K562 (cell line): ENCODE results near the gene CHPF2. TPM values are rescaled to one million over a fixed set of nuclear protein-coding genes. Genes with fewer than 3 reads are reported as not detected.

ENCODE experiments used
- ATF2 ChIP-seq: sonication (generic); formaldehyde crosslinking; IDR thresholded peaks from 2 replicates; pipeline ENCODE4 v1.8.1; 2022; ENCODE audit warnings: missing genetic modification reagents
- ATF6 ChIP-seq: sonication (generic); formaldehyde crosslinking; IDR thresholded peaks from 2 replicates; pipeline ENCODE4 v1.4.0; 2020; ENCODE audit warnings: mild to moderate bottlenecking, missing genetic modification reagents
- CBX5 ChIP-seq: IDR thresholded peaks from 2 replicates; pipeline ENCODE4 v1.6.1; 2014; ENCODE audit warnings: low read depth, borderline replicate concordance
- CBX8 ChIP-seq: fragments of 200-600 bp; sonication (generic); IDR thresholded peaks from 2 replicates; pipeline ENCODE4 v1.6.1; 2012; ENCODE audit warnings: borderline replicate concordance, mixed run types, low read depth, mild to moderate bottlenecking, moderate library complexity, mixed read lengths, low read length, control low read depth, inconsistent platforms; ENCODE audit not compliant: poor library complexity, severe bottlenecking; ENCODE audit errors: extremely low read depth
- NFRKB ChIP-seq: fragments of 450-650 bp; IDR thresholded peaks from 2 replicates; pipeline ENCODE4 v1.6.1; 2016; ENCODE audit warnings: low read depth
- ZBTB49 ChIP-seq: sonication (generic); formaldehyde crosslinking; IDR thresholded peaks from 2 replicates; pipeline ENCODE4 v1.8.0; 2022; ENCODE audit warnings: missing genetic modification reagents, mild to moderate bottlenecking, borderline replicate concordance
- ZNF407 ChIP-seq: fragments of 450-650 bp; IDR thresholded peaks from 2 replicates; pipeline ENCODE4 v1.6.1; 2016; ENCODE audit warnings: low read depth
- ZNF512 ChIP-seq: IDR thresholded peaks from 2 replicates; pipeline ENCODE4 v1.6.1; 2016; ENCODE audit warnings: missing genetic modification characterization, missing compliant biosample characterization
- ZNF561 ChIP-seq: fragments of 450-650 bp; formaldehyde crosslinking; conservative IDR thresholded peaks from 2 replicates; pipeline ENCODE4 v1.4.0; 2020; ENCODE audit warnings: mild to moderate bottlenecking, moderate library complexity
- ZNF764 ChIP-seq: fragments of 250-450 bp; sonication (Bioruptor Pico); IDR thresholded peaks from 2 replicates; pipeline ENCODE4 v1.4.0; 2020; ENCODE audit warnings: low read depth, mild to moderate bottlenecking, moderate library complexity
- polyA plus RNA-seq, 8 experiments: library from polyadenylated mRNA; depleted of rRNA in 4 of 8; stranded (reverse) in 5 of 8; unstranded in 3 of 8; fragments of >200 nt; fragmentation: Nextera tagmentation in 2 of 8; fragmentation: Illumina TruSeq in 1 of 8; extraction: Ambion mirVana in 2 of 8; extraction: Trizol in 1 of 8; gene quantifications; 2 replicates each; pipeline versions ENCODE4 v1.2.1 to v1.2.3, GENCODE V29; 2011 to 2014; ENCODE audit warnings: inconsistent platforms in 1 of 8, missing spikeins in 1 of 8
- total RNA-seq, 7 experiments: library from RNA; depleted of rRNA in 6 of 7; stranded (reverse); fragments of >200 nt in 6 of 7; fragmentation: Illumina TruSeq in 2 of 7; extraction: Trizol in 2 of 7; gene quantifications; 2 replicates each; pipeline versions ENCODE4 v1.2.1 to v1.2.3, GENCODE V29; 2011 to 2021; ENCODE audit warnings: low replicate concordance in 1 of 7

Gene CHPF2
- total and polyA plus RNA-seq, 9 of the 15 experiments (the other 6 are each of a cell fraction or from before 2014, with no cell fraction given), result 0.08 to 32.8 (median 10.5) TPM

GRCh38 chr7:151206914-151207313 is 25.4 kb upstream of the CHPF2 start (continued):
- TF ChIP-seq ZNF512 (tag) (no peak), ATF2 (CRISPR knock-in tag) (no peak), CBX8 (no peak), ZNF407 (no peak), ZNF561 (CRISPR knock-in tag) (no peak), CBX5 (no peak), NFRKB (no peak), ZBTB49 (CRISPR knock-in tag) (no peak), ZNF764 (no peak), ATF6 (CRISPR knock-in tag) (no peak)
